ENCODE data around the gene RHCG.
"Not testable (repeated sequence)": the region's sequence is repeated elsewhere in the genome, so short reads cannot be mapped to it uniquely, and the experiment has no call there.

RHCG gene

GRCh38 chr15:89475661-89476060 lies 20.7 kb downstream of the RHCG start:
- no peak for DNase-seq

GRCh38 chr15:89472785-89473256 lies 23.6 kb downstream of the RHCG start:
- no peak for DNase-seq

GRCh38 chr15:89469426-89470096 lies 26.8 kb downstream of the RHCG start:
- DNase-seq: no peak

GRCh38 chr15:89468813-89469212 lies 27.6 kb downstream of the RHCG start:
- not testable (repeated sequence) for DNase-seq

GRCh38 chr15:89463113-89463512 lies 33.3 kb downstream of the RHCG start:
- DNase-seq: no peak

GRCh38 chr15:89462198-89462912 lies 34.0 kb downstream of the RHCG start:
- no peak for DNase-seq

- DNase-seq: no peak
These were observed 35.0 kb downstream of the RHCG start for GRCh38 chr15:89461386-89461785.

GRCh38 chr15:89460048-89460447 lies 36.3 kb downstream of the RHCG start:
- DNase-seq: no peak

- no peak for DNase-seq
These were observed 36.9 kb downstream of the RHCG start for GRCh38 chr15:89459271-89460038.

GRCh38 chr15:89458440-89458839 lies 37.9 kb downstream of the RHCG start:
- DNase-seq: no peak

- DNase-seq: no peak
These were observed 39.3 kb downstream of the RHCG start for GRCh38 chr15:89457086-89457485.

- no peak for DNase-seq
These were observed 40.8 kb downstream of the RHCG start for GRCh38 chr15:89455535-89455934.

GRCh38 chr15:89452330-89452836 lies 44.0 kb downstream of the RHCG start:
- DNase-seq: no peak

- DNase-seq: no peak
These were observed 44.5 kb downstream of the RHCG start for GRCh38 chr15:89451846-89452245.

GRCh38 chr15:89450076-89451006 lies 46.0 kb downstream of the RHCG start:
- DNase-seq: no peak

- no peak for DNase-seq
These were observed 47.6 kb downstream of the RHCG start for GRCh38 chr15:89448825-89449224.

GRCh38 chr15:89447676-89448075 lies 48.7 kb downstream of the RHCG start:
- no peak for DNase-seq

- no peak for DNase-seq
These were observed 50.0 kb downstream of the RHCG start for GRCh38 chr15:89446255-89446891.

- DNase-seq: no peak
These were observed 50.9 kb downstream of the RHCG start for GRCh38 chr15:89445518-89445917.

- DNase-seq: no peak
These were observed 51.9 kb downstream of the RHCG start for GRCh38 chr15:89444241-89445225.

GRCh38 chr15:89443581-89443980 lies 52.8 kb downstream of the RHCG start:
- DNase-seq: no peak
